HFF-Myc (cell line): ENCODE data around the gene FAM25C.
"Not testable (repeated sequence)": the region's sequence is repeated elsewhere in the genome, so short reads cannot be mapped to it uniquely, and the experiment has no call there.

Experiments used
- DNase-seq: peaks from one replicate; pipeline ENCODE4 v3.0.0-alpha.2; 2011; ENCODE audit warnings: low read depth; ENCODE audit errors: extremely low read depth
- H3K4me3 ChIP-seq: replicated peaks from 2 replicates; pipeline ENCODE4 v1.5.1; 2011; ENCODE audit warnings: low read depth, mild to moderate bottlenecking, control low read depth, low read length

The FAM25C gene

DNA sequence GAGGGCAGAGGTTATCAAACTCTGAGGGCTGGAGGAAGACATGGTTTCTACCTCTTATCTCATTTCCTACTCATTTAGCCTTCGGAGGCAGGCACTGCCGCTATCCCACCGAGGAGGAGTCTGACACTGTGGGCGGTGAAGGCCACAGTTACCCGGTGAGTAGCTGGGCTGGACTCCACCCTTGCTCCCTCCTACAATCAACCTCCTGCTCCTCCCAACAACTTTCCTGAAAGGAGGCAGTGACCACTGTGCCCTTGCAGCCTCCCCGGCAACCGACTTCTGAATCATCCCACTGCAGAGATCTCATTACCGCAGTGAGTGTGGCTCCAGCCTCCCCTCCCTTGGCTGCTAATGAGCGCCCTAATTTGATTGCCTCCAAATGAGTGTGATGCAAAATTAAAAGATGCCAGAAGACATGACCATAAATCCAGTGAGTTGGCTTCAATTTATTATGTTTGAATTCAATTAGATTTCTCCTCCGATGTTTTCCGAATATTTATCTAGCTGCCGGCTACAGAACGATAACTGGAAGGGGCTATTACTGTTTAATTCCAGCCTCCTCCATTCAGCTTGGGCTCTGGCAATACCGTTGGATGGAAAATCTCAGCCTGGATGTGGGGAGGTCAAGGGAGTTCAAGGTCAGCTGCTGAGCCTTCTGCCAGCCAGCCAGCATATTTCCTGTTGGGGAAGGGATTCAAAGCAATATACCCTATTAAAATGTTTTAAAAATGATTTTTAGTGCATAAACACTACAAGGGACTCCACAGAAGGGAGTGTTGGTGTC lies 35.1 kb downstream of the FAM25C start:
- not testable (repeated sequence) for H3K4me3 ChIP-seq, DNase-seq

DNA sequence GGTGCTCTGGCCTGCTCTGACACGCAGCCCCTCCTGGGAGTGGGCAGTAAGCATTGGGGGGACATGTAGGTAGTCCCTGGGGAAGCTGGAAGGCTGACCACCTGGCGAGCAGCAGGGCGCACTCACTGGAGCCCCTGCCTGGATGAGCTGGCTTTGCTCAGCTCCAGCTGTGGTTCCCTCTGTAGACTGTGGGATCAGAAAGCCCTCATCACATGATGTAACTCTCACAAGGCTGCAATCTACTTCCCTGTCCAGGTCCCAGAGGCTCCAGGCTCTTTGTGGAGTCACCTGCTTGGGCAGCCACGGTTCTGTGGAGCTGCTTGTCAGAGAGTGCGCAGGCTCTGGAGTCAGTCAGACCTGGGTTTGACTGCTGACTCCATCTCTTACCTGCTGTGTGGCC lies 36.8 kb downstream of the FAM25C start:
- DNase-seq, H3K4me3 ChIP-seq: not testable (repeated sequence)

DNA sequence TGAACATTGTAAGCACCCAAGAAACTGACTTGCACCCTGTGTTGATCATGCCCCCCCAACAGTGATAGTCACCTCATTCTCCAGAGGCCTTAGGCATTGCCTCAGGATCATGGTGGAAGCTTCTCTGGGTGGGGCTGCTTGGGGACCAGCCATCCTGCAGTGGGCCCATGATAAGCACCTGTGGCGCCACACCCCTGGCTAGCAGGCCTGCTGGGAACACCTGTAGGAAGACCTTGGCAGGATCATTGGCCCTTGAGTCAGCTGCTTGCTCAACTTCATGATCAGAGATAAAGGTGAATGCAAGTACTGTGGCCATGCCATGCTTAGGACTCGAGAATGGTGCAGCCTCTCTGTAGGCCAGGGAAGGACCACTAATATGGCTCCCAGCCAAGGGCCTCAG lies 38.9 kb downstream of the FAM25C start:
- not testable (repeated sequence) for H3K4me3 ChIP-seq, DNase-seq

DNA sequence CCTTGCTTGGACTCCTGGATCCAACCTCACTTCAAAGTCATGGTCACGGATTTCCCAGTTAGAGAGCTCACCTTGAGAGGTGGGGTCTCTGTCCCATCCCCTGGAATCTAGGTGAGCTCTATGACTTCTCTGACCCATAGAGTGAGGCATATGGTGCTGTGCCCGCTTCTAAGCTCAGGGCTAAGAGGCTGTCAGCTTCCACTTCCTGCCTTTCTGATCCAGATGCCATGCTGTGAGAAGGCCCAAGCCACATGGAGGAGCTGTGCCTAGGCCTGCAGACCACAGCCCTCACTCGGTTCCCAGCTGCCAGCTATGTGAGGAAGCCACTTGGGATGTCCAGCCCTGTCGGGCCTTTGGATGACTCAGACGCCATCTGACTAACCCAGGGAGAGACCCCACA lies 39.9 kb downstream of the FAM25C start:
- not testable (repeated sequence) for H3K4me3 ChIP-seq, DNase-seq

DNA sequence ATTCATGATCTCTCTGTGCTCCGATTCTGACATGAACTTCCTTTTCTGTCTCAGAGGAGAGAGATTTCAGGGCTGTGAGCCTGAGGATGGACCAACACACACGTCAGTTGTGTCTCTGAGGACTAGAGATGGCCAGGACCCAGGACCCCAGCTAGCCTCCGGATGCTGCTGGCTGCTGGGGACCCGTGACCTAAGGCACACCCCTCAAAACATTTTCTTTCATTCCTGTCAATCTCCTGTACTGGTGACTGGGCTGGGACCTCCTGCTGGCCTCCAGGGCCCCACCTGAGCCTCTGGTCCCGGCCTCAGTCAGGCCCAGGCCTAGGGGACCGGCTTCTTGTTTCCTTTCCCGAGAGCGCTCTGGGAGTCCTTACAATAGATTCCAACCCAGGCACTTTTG lies 42.4 kb downstream of the FAM25C start:
- not testable (repeated sequence) for DNase-seq

DNA sequence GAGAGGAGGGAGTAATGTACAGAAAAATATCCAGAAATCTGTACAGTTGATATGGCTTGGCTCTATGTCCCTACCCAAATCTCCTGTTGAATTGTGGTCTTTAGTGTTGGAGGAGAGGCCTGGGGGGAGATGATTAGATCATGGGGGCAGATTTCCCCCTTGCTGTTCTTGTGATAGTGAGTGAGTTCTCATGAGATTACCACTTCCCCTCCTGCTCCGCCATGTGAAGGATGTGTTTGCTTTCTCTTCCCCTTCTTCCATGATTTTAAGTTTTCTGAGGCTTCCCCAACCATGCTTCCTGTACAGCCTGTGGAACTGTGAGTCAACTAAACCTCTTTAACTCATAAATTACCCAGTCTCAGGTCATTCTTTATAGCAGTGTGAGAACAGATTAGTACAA lies 52.2 kb downstream of the FAM25C start:
- H3K4me3 ChIP-seq, DNase-seq: not testable (repeated sequence)

More for the DNA sequence above, 42.4 kb downstream of the FAM25C start:
- not testable (repeated sequence) for H3K4me3 ChIP-seq
